HEK293T (cell line): ENCODE data around the gene RNF181.

ENCODE experiments used
- CTCF ChIA-PET: fragments of 350-600 bp; formaldehyde crosslinking; extraction: SDS; loops from one replicate; lab custom pipeline; 2021; ENCODE audit warnings: antibody characterized with exemption, inconsistent platforms; lab: Yijun Ruan, JAX
- POLR2A ChIA-PET: fragments of 350-600 bp; formaldehyde crosslinking; extraction: SDS; loops from one replicate; lab custom pipeline; 2020; ENCODE audit warnings: antibody characterized with exemption, inconsistent platforms; lab: Yijun Ruan, JAX
- DNase-seq: peaks from one replicate; pipeline ENCODE4 v3.0.0; 2012; ENCODE audit warnings: mixed read lengths; ENCODE audit errors: extremely low spot score
- ARNT ChIP-seq: fragments of 450-650 bp; IDR thresholded peaks from 2 replicates; pipeline ENCODE4 v1.6.1; 2017; ENCODE audit warnings: mild to moderate bottlenecking
- BHLHE40 ChIP-seq: fragments of 450-650 bp; IDR thresholded peaks from 2 replicates; pipeline ENCODE4 v1.6.1; 2016; ENCODE audit warnings: mild to moderate bottlenecking, moderate library complexity, borderline replicate concordance
- CTBP1 ChIP-seq: fragments of 450-650 bp; IDR thresholded peaks from 2 replicates; pipeline ENCODE4 v1.6.1; 2016; ENCODE audit warnings: borderline replicate concordance
- ELF4 ChIP-seq: fragments of 450-650 bp; IDR thresholded peaks from 2 replicates; pipeline ENCODE4 v1.6.1; 2017; ENCODE audit warnings: antibody characterized with exemption
- FOXA1 ChIP-seq: fragments of 450-650 bp; IDR thresholded peaks from 2 replicates; pipeline ENCODE4 v1.6.1; 2016; ENCODE audit warnings: mild to moderate bottlenecking
- FOXK2 ChIP-seq: fragments of 450-650 bp; IDR thresholded peaks from 2 replicates; pipeline ENCODE4 v1.6.1; 2016; ENCODE audit warnings: mild to moderate bottlenecking
- FOXM1 ChIP-seq: fragments of 450-650 bp; IDR thresholded peaks from 2 replicates; pipeline ENCODE4 v1.6.1; 2017; ENCODE audit warnings: mild to moderate bottlenecking, borderline replicate concordance
- HDGF ChIP-seq: fragments of 450-650 bp; IDR thresholded peaks from 2 replicates; pipeline ENCODE4 v1.6.1; 2017; ENCODE audit warnings: antibody characterized with exemption, borderline replicate concordance
- L3MBTL2 ChIP-seq: fragments of 450-650 bp; conservative IDR thresholded peaks from 2 replicates; pipeline ENCODE4 v1.6.1; 2016; ENCODE audit warnings: mild to moderate bottlenecking
- LEF1 ChIP-seq: fragments of 450-650 bp; IDR thresholded peaks from 2 replicates; pipeline ENCODE4 v1.6.1; 2017; ENCODE audit warnings: mild to moderate bottlenecking, borderline replicate concordance
- NFRKB ChIP-seq: fragments of 450-650 bp; IDR thresholded peaks from 2 replicates; pipeline ENCODE4 v1.6.1; 2016; ENCODE audit warnings: mild to moderate bottlenecking, moderate library complexity
- SP1 ChIP-seq: fragments of 450-650 bp; IDR thresholded peaks from 2 replicates; pipeline ENCODE4 v1.6.1; 2017
- SUZ12 ChIP-seq: fragments of 450-650 bp; IDR thresholded peaks from 2 replicates; pipeline ENCODE4 v1.6.1; 2016; ENCODE audit warnings: mild to moderate bottlenecking
- TARDBP ChIP-seq: fragments of 450-650 bp; IDR thresholded peaks from 2 replicates; pipeline ENCODE4 v1.6.1; 2016
- ZNF384 ChIP-seq: fragments of 450-650 bp; IDR thresholded peaks from 2 replicates; pipeline ENCODE4 v1.6.1; 2016
- TF ChIP-seq, protein P1 (sequence below): fragments of 450-650 bp; IDR thresholded peaks from 2 replicates; pipeline ENCODE4 v1.6.1; 2016

The RNF181 gene

DNA sequence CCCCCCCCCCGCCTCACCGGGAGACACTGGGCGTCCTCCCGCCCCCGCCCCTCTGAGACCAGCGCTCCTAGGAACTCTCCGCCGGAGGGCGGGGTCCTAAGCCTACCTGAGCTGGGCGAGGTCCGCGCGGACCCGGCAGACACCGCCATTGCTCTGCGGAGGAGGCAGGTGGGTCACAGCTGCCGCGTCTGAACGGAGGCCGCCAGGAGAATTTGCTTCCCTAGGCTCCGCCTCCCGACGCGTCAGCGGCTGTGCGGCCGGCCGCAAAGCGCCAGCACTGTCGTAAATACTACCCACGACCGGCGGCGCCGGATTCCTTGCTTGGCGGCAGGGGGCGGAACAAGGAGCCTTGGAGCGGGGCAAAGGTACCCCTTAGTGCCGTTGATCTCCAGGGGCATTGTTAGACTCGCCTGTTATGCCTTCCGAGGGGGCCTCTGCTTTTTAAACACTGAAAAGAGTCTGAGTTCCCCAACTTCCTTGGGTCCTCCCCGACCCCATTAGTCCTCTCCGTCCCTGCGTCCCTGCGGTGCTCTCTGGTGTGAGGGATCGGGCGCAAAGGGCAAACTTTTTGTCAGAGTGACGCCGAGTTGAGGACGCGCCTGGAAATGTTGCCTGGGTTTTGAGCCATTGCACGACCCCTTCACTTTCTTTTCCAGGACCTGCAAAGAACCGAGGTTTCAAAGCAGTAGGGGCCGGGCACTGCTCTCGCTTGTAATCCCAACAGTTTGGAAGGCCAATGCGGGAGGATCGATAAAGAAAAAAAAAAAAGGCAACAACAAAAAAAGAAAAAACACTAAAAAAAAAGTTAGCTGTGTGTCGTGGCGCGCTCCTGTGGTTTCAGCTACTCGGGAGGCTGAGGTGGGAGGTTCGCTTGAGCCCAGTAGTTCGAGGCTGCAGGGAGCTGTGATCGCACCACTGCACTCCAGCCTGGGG is 34.0 kb upstream of the RNF181 start, which contains the start of gene GGCX:
Gene GGCX, minus strand, starts transcription at position 214 of the 933 bp plus-strand sequence. Its CDS starts 65 bp downstream, at position 149.
- DNase-seq: peak; percentile 93
- CTCF ChIA-PET: interaction anchor here (0.6 to 0.9 kb wide), 3 partner anchors 27 to 142 kb away, joined by 3 to 6 read pairs (median 3); no protein-coding TSS in a partner anchor

DNA sequence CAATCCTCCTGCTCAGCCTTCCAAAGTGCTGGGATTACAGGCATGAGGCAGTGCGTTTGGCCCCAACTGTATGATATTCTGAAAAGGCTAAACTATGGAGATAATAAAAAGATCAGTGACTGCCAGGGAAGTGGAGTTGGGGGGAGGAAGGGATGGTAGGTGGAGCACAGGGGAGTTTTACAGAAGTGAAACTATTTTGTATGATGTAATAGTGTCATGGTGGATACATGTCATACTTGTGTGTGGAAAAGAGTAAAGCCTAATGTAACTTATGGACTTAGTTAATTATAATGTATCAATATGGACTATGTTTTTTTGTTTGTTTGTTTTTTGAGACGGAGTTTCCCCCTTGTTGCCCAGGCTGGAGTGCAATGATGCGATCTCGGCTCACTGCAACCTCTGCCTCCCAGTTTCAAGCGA is 31.4 kb upstream of the RNF181 start:
- POLR2A ChIA-PET: no interaction called here
- TF ChIP-seq, protein P1, sequence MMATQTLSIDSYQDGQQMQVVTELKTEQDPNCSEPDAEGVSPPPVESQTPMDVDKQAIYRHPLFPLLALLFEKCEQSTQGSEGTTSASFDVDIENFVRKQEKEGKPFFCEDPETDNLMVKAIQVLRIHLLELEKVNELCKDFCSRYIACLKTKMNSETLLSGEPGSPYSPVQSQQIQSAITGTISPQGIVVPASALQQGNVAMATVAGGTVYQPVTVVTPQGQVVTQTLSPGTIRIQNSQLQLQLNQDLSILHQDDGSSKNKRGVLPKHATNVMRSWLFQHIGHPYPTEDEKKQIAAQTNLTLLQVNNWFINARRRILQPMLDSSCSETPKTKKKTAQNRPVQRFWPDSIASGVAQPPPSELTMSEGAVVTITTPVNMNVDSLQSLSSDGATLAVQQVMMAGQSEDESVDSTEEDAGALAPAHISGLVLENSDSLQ: no peak
- TF ChIP-seq FOXM1: no peak
- TF ChIP-seq LEF1: no peak
- TF ChIP-seq FOXA1: no peak
- TF ChIP-seq SUZ12: no peak
- no peak for TF ChIP-seq ARNT
- TF ChIP-seq TARDBP: no peak
- no peak for TF ChIP-seq L3MBTL2
- no peak for TF ChIP-seq NFRKB
- TF ChIP-seq HDGF: no peak
- no peak for TF ChIP-seq BHLHE40
- TF ChIP-seq CTBP1: no peak
- no peak for TF ChIP-seq ELF4
- no peak for TF ChIP-seq FOXK2
- no peak for TF ChIP-seq ZNF384
- no peak for TF ChIP-seq SP1
- no peak for DNase-seq
- CTCF ChIA-PET: no interaction called here

More for the DNA sequence above, 34.0 kb upstream of the RNF181 start, which contains the start of gene GGCX:
- TF ChIP-seq ZNF384 (peak; percentile 41; the same call in 1 of the 2 replicates), HDGF (no peak), ELF4 (no peak)
- TF ChIP-seq, protein P1: no peak
- POLR2A ChIA-PET: interaction anchor here (0.7 to 4.0 kb wide), 21 partner anchors 9 to 173 kb away, joined by 3 to 30 read pairs (median 5); partner anchors contain the start of genes C2orf68, MAT2A, RNF181 and SH2D6

DNA sequence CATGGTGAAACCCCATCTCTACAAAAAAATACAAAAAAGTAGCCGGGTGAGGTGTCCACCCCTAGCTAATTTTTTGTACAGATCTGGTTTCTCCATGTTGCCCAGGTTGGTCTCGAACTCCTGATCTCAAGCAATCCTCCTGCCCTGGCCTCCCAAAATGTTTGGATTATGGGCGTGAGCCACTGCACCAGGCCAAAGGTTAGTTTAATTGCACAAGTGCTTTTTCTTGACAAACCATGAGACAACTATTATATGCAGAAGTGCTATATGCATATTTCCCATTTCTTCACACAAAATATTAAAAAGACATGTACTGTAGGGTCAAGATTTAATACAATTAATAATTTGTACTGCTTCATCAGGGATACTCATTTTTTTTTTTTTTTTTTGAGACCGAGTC is 29.3 kb upstream of the RNF181 start:
- ChIA-PET POLR2A (interaction anchor here (1.8 kb wide), 1 partner anchor 46 kb away, joined by 5 read pairs; the partner anchor contains the start of gene C2orf68), CTCF (no interaction called here)
- no peak for DNase-seq
- TF ChIP-seq BHLHE40 (no peak), FOXK2 (no peak), ELF4 (no peak), NFRKB (no peak), FOXM1 (no peak), L3MBTL2 (no peak), SP1 (no peak), SUZ12 (no peak), CTBP1 (no peak), ARNT (no peak), LEF1 (no peak), HDGF (no peak), TARDBP (no peak), FOXA1 (no peak)
- TF ChIP-seq, protein P1: no peak

DNA sequence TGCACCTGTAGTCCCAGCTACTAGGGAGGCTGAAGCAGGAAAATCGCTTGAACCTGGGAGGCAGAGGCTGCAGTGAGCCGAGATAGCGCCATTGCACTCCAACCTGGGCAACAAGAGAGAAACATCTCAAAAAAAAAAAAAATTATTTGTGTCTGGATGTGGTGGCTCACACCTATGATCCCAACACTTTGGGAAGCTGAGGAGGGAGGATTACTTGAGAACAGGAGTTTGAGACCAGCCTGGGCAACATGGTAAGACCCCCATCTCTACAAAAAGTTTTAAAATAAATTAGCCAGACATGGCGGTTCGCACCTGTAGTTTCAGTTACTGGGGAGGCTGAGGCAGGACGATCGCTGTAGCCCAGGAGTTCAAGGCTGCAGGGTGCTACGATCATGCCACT is 19.8 kb upstream of the RNF181 start:
- ChIA-PET CTCF (no interaction called here), POLR2A (interaction anchor here (1.1 to 3.0 kb wide), 2 partner anchors 19 to 36 kb away, joined by 3 to 14 read pairs; partner anchors contain the start of genes C2orf68 and RNF181)
- DNase-seq: no peak
- no peak for TF ChIP-seq ARNT
- TF ChIP-seq SP1: no peak
- TF ChIP-seq LEF1: no peak

DNA sequence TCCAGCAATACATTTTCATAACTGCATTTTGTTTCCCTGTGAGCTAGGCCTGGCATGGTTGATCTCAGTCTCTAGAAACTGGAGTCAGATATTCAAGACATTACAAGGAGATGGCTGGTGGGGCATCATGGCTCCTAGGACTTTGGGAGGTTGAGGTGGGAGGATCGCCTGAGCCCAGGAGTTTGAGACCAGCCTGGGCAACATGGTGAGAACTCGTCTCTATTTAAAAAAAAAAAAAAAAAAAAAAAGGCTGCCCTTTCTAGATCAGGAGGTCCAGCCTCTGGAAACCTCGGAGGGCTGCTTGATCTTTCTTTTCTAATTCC is 18.5 kb upstream of the RNF181 start:
- DNase-seq: no peak
- POLR2A ChIA-PET: interaction anchor here (1.2 to 3.0 kb wide), 2 partner anchors 18 to 158 kb away, joined by 4 to 14 read pairs; partner anchors contain the start of gene RNF181
- CTCF ChIA-PET: interaction anchor here (0.6 kb wide), 1 partner anchor 37 kb away, joined by 4 read pairs; no protein-coding TSS in a partner anchor
- TF ChIP-seq LEF1: no peak
- no peak for TF ChIP-seq TARDBP
- no peak for TF ChIP-seq SUZ12
- no peak for TF ChIP-seq FOXA1
- TF ChIP-seq FOXK2: no peak
- TF ChIP-seq FOXM1: no peak
- TF ChIP-seq, protein P1: no peak
- TF ChIP-seq L3MBTL2: no peak
- no peak for TF ChIP-seq HDGF
- TF ChIP-seq ELF4: no peak
- no peak for TF ChIP-seq BHLHE40
- TF ChIP-seq CTBP1: no peak
- TF ChIP-seq ZNF384: no peak
- no peak for TF ChIP-seq SP1
